ENCODE measurements around the gene BANF1. TPM values are rescaled to one million over a fixed set of nuclear protein-coding genes. Genes with fewer than 3 reads are reported as not detected.
A peak's percentile ranks its signal among the peaks of the same experiment; 100 is the strongest.

BANF1 gene
- total and polyA plus RNA-seq, 7 experiments from 2014 or later: 54.5 to 234 (median 107) TPM

GRCh38 chr11:65967329-65967934, 34.9 kb upstream of the BANF1 start:
- peaks cover 31 to 78% (median 35%) of the 10 kb centered on the region in 3 experiments for H3K36me3 ChIP-seq (ENCODE audit: control insufficient read depth in 2 of 3, insufficient read depth in 3 of 3, low read length in 3 of 3)
- POLR2A ChIA-PET: interaction anchor here (0.6 to 1.1 kb wide), 2 partner anchors 93 to 474 kb away, joined by 3 to 4 read pairs; no protein-coding TSS in a partner anchor
- intact Hi-C loops (cut with micrococcal nuclease): no loop called here

DNA sequence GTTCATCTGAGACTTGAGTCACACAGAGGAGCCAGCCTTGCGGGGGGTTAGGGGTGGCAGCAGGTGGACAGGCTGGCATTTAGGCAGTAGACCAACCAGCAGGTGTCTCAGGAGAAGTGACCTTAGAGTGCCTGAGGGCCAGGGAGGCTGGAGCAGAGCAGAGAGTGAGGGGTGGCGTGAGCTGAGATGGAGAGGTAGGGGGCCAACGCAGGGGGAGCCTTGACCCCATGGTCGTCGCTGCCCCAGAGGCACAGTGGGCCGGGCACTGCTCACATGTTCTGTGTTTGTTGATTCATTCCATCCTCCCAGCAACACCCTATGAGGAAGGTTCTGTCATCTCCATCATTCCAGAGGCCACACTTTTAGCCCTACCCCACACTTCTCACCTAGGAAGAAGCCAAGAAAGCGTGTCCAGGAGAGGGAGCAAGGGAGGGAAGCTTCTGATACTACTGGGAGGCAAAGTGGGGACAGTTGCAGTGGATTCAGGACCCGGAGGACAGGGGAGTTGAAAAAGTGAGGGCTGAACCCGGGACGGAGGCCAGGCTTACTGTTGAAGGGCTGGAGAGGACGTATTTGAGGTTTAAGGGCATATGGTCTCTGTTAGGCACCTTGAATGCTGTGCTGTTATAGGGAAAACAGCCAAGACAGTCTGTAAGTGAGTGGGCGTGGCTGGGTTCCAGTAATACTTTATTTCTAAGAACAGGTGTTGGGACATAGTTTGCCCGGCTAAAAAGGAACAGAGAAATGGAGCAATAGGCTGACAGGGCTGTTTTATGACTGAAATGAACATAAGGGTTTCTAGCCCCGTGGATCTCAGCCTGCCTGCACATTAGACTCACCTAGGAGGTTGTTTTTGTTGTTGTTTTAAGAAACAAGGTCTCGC, 33.5 kb upstream of the BANF1 start:
- Mint-ChIP-seq H3K27me3 (no peaks in the 10 kb centered on the region), H3K9me3 (no peaks in the 10 kb centered on the region), H3K4me3 (peak overlapping the region in 1 of 10 donors; percentile 34), H3K27ac (peak overlapping the region in 2 of 9 donors; percentile 60 to 65), H3K4me1 (peaks cover 13 to 36% (median 18%) of the 10 kb centered on the region in 7 donors), H3K36me3 (peaks cover 15 to 46% (median 29%) of the 10 kb centered on the region in 5 donors)
- POLR2A ChIA-PET: no interaction called here
- intact Hi-C loops (cut with micrococcal nuclease): no loop called here
- CTCF ChIA-PET: no interaction called here
- Histone ChIP-seq H3K27ac (ENCODE audit: low read depth, low read length) (no peak overlapping the region), H3K36me3 (ENCODE audit: control insufficient read depth in 2 of 3, insufficient read depth in 3 of 3, low read length in 3 of 3) (peaks cover 31 to 89% (median 35%) of the 10 kb centered on the region in 3 experiments), H3K9me3 (ENCODE audit: control insufficient read depth in 2 of 3, low read length in 3 of 3) (no peaks in the 10 kb centered on the region), H3K4me1 (ENCODE audit: control insufficient read depth in 2 of 2, insufficient read depth in 2 of 2, low read length in 2 of 2) (peaks cover 5 to 6% of the 10 kb centered on the region in 2 donors), H3K27me3 (ENCODE audit: control insufficient read depth in 2 of 2, insufficient read depth in 2 of 2, low read length in 2 of 2) (no peaks in the 10 kb centered on the region), H3K4me3 (ENCODE audit: low read length) (no peak overlapping the region)
- no peak for DNase-seq
- ATAC-seq: no peak

More at GRCh38 chr11:65967329-65967934, 34.9 kb upstream of the BANF1 start:
- CTCF ChIA-PET: interaction anchor here (0.6 kb wide), 1 partner anchor 430 kb away, joined by 3 read pairs; no protein-coding TSS in a partner anchor
- Histone ChIP-seq H3K27me3 (ENCODE audit: control insufficient read depth in 2 of 2, insufficient read depth in 2 of 2, low read length in 2 of 2) (no peaks in the 10 kb centered on the region), H3K9me3 (ENCODE audit: control insufficient read depth in 2 of 3, low read length in 3 of 3) (no peaks in the 10 kb centered on the region), H3K4me3 (ENCODE audit: low read length) (no peak overlapping the region), H3K27ac (ENCODE audit: low read depth, low read length) (no peak overlapping the region), H3K4me1 (ENCODE audit: control insufficient read depth in 2 of 2, insufficient read depth in 2 of 2, low read length in 2 of 2) (peaks cover 19 to 20% of the 10 kb centered on the region in 2 donors)
- H3K4me1 Mint-ChIP-seq: peaks cover 20 to 45% (median 32%) of the 10 kb centered on the region in 7 donors
- DNase-seq: no peak
- H3K27me3 Mint-ChIP-seq: no peaks in the 10 kb centered on the region
- H3K27ac Mint-ChIP-seq: no peak overlapping the region
- ATAC-seq: no peak
- H3K9me3 Mint-ChIP-seq: no peaks in the 10 kb centered on the region
- no peak overlapping the region for H3K4me3 Mint-ChIP-seq
- peaks cover 14 to 41% (median 31%) of the 10 kb centered on the region in 5 donors for H3K36me3 Mint-ChIP-seq

DNA sequence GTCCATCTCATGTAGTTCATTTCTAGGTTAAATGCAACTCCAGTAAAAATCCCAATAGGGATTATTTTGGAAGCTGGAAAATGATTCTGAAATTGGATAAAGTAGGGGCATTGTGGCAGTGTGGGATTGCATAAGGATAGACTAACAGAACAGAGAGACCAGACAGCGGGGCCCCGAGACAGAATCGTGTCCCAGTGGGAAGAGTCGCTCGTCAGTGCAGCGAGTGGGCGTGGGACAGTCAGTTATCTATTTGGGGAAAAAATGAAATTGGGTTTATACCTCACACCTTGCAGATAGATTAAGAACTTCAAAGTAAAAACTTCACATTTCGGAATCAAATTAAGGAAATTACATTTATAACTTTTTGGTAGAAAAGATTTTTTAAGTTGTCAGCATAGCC, 30.2 kb upstream of the BANF1 start:
- ATAC-seq: no peak
- Histone ChIP-seq H3K4me1 (ENCODE audit: control insufficient read depth in 2 of 2, insufficient read depth in 2 of 2, low read length in 2 of 2) (no peaks in the 10 kb centered on the region), H3K36me3 (ENCODE audit: control insufficient read depth in 2 of 3, insufficient read depth in 3 of 3, low read length in 3 of 3) (peaks cover 6 to 72% (median 15%) of the 10 kb centered on the region in 3 experiments), H3K4me3 (ENCODE audit: low read length) (no peak overlapping the region), H3K9me3 (ENCODE audit: control insufficient read depth in 2 of 3, low read length in 3 of 3) (no peaks in the 10 kb centered on the region), H3K27ac (ENCODE audit: low read depth, low read length) (no peak overlapping the region), H3K27me3 (ENCODE audit: control insufficient read depth in 2 of 2, insufficient read depth in 2 of 2, low read length in 2 of 2) (no peaks in the 10 kb centered on the region)
- Mint-ChIP-seq H3K4me1 (peaks cover 4 to 30% (median 15%) of the 10 kb centered on the region in 7 donors), H3K27ac (peak overlapping the region in 4 of 9 donors; percentile 26 to 54 (median 48)), H3K4me3 (no peak overlapping the region), H3K9me3 (no peaks in the 10 kb centered on the region), H3K27me3 (no peaks in the 10 kb centered on the region), H3K36me3 (peaks cover 19 to 41% (median 26%) of the 10 kb centered on the region in 5 donors)
- ChIA-PET CTCF (interaction anchor here (1.8 kb wide), 1 partner anchor 82 kb away, joined by 5 read pairs; the partner anchor contains the start of gene CCDC85B), POLR2A (no interaction called here)
- no peak for DNase-seq
- intact Hi-C loops (cut with micrococcal nuclease): no loop called here

DNA sequence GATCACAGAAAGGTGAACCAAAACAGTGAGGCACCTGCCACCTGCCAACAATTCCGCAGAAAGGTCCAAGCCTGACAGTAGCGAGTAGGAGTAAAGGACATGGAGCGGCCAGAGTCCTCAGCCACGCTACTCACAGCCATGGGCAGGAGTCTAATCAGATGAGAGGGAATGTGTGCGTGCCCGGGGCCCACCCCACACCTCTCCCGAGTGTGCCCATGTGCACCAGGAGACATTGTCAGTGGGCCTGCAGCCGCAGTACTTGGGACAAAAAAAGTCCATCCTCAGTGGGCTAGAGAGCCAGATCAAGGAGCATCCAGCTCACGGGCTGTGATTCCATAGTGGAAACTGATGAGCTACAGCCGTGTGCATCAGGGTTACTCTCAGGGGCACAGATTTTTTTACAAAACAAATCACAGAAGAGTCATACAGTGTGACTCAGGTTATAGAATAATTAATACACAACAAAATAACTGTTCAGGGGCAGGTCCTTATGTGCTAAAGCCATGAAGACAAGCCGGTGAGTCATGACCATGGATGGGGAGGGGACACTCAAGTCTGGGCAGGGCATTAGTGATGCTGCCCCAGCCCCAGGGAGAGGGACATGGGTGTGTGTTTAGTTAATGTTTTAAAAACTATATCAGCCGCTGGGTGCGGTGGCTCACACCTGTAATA, 28.7 kb upstream of the BANF1 start:
- ChIA-PET CTCF (interaction anchor here (0.6 kb wide), 1 partner anchor 89 kb away, joined by 3 read pairs; no protein-coding TSS in a partner anchor), POLR2A (no interaction called here)
- Mint-ChIP-seq H3K27ac (peak overlapping the region in 2 of 9 donors; percentile 31 to 46), H3K27me3 (no peaks in the 10 kb centered on the region), H3K9me3 (no peaks in the 10 kb centered on the region), H3K4me3 (no peak overlapping the region), H3K4me1 (peaks cover 4 to 24% (median 12%) of the 10 kb centered on the region in 7 donors), H3K36me3 (peaks cover 15 to 39% (median 22%) of the 10 kb centered on the region in 5 donors)
- no peak for ATAC-seq
- H3K4me1 ChIP-seq (ENCODE audit: control insufficient read depth in 2 of 2, insufficient read depth in 2 of 2, low read length in 2 of 2): no peaks in the 10 kb centered on the region
- no peak overlapping the region for H3K27ac ChIP-seq (ENCODE audit: low read depth, low read length)
- no peak for DNase-seq
- no peaks in the 10 kb centered on the region for H3K27me3 ChIP-seq (ENCODE audit: control insufficient read depth in 2 of 2, insufficient read depth in 2 of 2, low read length in 2 of 2)
- intact Hi-C loops (cut with micrococcal nuclease): no loop called here
- H3K9me3 ChIP-seq (ENCODE audit: control insufficient read depth in 2 of 3, low read length in 3 of 3): no peaks in the 10 kb centered on the region
- H3K4me3 ChIP-seq (ENCODE audit: low read length): no peak overlapping the region
- peaks cover 3 to 72% (median 8%) of the 10 kb centered on the region in 3 experiments for H3K36me3 ChIP-seq (ENCODE audit: control insufficient read depth in 2 of 3, insufficient read depth in 3 of 3, low read length in 3 of 3)

GRCh38 chr11:65975771-65976170, 26.5 kb upstream of the BANF1 start:
- H3K27ac ChIP-seq (ENCODE audit: low read depth, low read length): no peak overlapping the region
- H3K4me3 ChIP-seq (ENCODE audit: low read length): no peak overlapping the region
- Mint-ChIP-seq H3K4me3 (no peak overlapping the region), H3K4me1 (peaks cover 0 to 12% (median 4%) of the 10 kb centered on the region in 7 donors), H3K36me3 (peaks cover 11 to 34% (median 15%) of the 10 kb centered on the region in 5 donors), H3K27me3 (no peaks in the 10 kb centered on the region), H3K27ac (peak overlapping the region in 4 of 9 donors; percentile 41 to 78 (median 68)), H3K9me3 (no peaks in the 10 kb centered on the region)
- DNase-seq (no peak), ATAC-seq (no peak)
- CTCF ChIA-PET: no interaction called here
- H3K27me3 ChIP-seq (ENCODE audit: control insufficient read depth in 2 of 2, insufficient read depth in 2 of 2, low read length in 2 of 2): no peaks in the 10 kb centered on the region
- intact Hi-C loops (cut with micrococcal nuclease): no loop called here
- no peaks in the 10 kb centered on the region for H3K4me1 ChIP-seq (ENCODE audit: control insufficient read depth in 2 of 2, insufficient read depth in 2 of 2, low read length in 2 of 2)
- POLR2A ChIA-PET: interaction anchor here (1.4 kb wide), 1 partner anchor 19 kb away, joined by 3 read pairs; no protein-coding TSS in a partner anchor
- H3K36me3 ChIP-seq (ENCODE audit: control insufficient read depth in 2 of 3, insufficient read depth in 3 of 3, low read length in 3 of 3): peaks cover 0 to 63% (median 0%) of the 10 kb centered on the region in 3 experiments
- no peaks in the 10 kb centered on the region for H3K9me3 ChIP-seq (ENCODE audit: control insufficient read depth in 2 of 3, low read length in 3 of 3)
